HCT116 (cell line): ENCODE results near the gene UBE2Q2. TPM values are rescaled to one million over a fixed set of nuclear protein-coding genes. Genes with fewer than 3 reads are reported as not detected.

Experiments used
- ATAC-seq: fragments of 200-7000 bp; cut with Tn5 transposase; 2 replicates; pipeline ENCODE4 v1.9.1; 2020; ENCODE audit warnings: mild to moderate bottlenecking, moderate library complexity
- BruUV-seq: library from RNA; stranded (reverse); fragments of 400-500 nt; replicated peaks from 2 replicates; lab custom pipeline; 2021; lab: Mats Ljungman, UMichigan
- CTCF ChIA-PET: fragments of 300-600 bp; sonication (Branson Sonifier 250); formaldehyde crosslinking; loops from one replicate; lab custom pipeline; 2021; ENCODE audit warnings: antibody characterized with exemption; lab: Charles Lee
- POLR2A ChIA-PET: fragments of 300-600, 350-600 bp; sonication (Branson Sonifier 250); formaldehyde crosslinking; loops from one replicate; lab custom pipeline; 2021; ENCODE audit warnings: antibody characterized with exemption; lab: Charles Lee
- RAD21 ChIA-PET, 2 experiments: fragments of 300-600 bp; sonication (Branson Sonifier 250); formaldehyde crosslinking; loops; one replicate each; lab custom pipeline; 2023; ENCODE audit warnings: low total read pairs in 2 of 2; ENCODE audit not compliant: uncharacterized antibody in 2 of 2, unreplicated experiment in 2 of 2, low non-redundant PET in 1 of 2; lab: Charles Lee
- DNase-seq: peaks from one replicate; pipeline ENCODE4 v3.0.0-alpha.2; 2010; ENCODE audit warnings: low read depth, low spot score
- H2AFZ ChIP-seq: fragments of 200-600 bp; shearing (Covaris generic), sonication (generic); 2 replicates; pipeline ENCODE4 v1.6.1; 2017; ENCODE audit warnings: low read depth, mixed run types, mixed read lengths, antibody characterized with exemption, low read length; ENCODE audit not compliant: poor library complexity, severe bottlenecking
- H3K27ac ChIP-seq: 2 replicates; pipeline ENCODE4 v1.5.1; 2012; ENCODE audit warnings: low read depth, low read length
- H3K27me3 ChIP-seq: fragments of 200-600 bp; sonication (generic); 2 replicates; pipeline ENCODE4 v1.6.1; 2016; ENCODE audit warnings: mixed run types, low read length, mixed read lengths; ENCODE audit not compliant: insufficient read depth
- H3K36me3 ChIP-seq, 2 experiments: fragments of 200-500 bp in 1 of 2; fragments of 200-600 bp in 1 of 2; sonication (Bioruptor generic) in 1 of 2; sonication (generic) in 1 of 2; 2 replicates each; pipeline versions ENCODE4 v1.5.1 to v1.6.1; 2014 to 2016; ENCODE audit warnings: low read length in 2 of 2, inconsistent platforms in 1 of 2, mixed read lengths in 1 of 2, mixed run types in 1 of 2; ENCODE audit not compliant: insufficient read depth in 2 of 2, control insufficient read depth in 1 of 2
- H3K4me1 ChIP-seq, 2 experiments: fragments of 200-600 bp in 1 of 2; sonication (generic) in 1 of 2; 2 replicates each; pipeline versions ENCODE4 v1.5.1 to v1.6.1; 2012 to 2017; ENCODE audit warnings: low read length in 2 of 2, inconsistent platforms in 1 of 2, mild to moderate bottlenecking in 1 of 2, mixed read lengths in 1 of 2, mixed run types in 1 of 2, moderate library complexity in 1 of 2; ENCODE audit not compliant: insufficient read depth in 2 of 2, control insufficient read depth in 1 of 2
- H3K4me2 ChIP-seq: fragments of 200-600 bp; sonication (generic); 2 replicates; pipeline ENCODE4 v1.6.1; 2017; ENCODE audit warnings: mixed run types, low read length, mixed read lengths
- H3K4me3 ChIP-seq, 2 experiments: fragments of 200-600 bp in 1 of 2; sonication (generic) in 1 of 2; replicated peaks in 1 of 2; 2 replicates each; pipeline ENCODE4 v1.5.1; 2011 to 2016; ENCODE audit warnings: low read length in 2 of 2, control low read depth in 1 of 2, low read depth in 1 of 2, mild to moderate bottlenecking in 1 of 2, mixed read lengths in 1 of 2, mixed run types in 1 of 2
- H3K79me2 ChIP-seq: fragments of 200-600 bp; sonication (generic); 2 replicates; pipeline ENCODE4 v1.6.1; 2017; ENCODE audit warnings: mild to moderate bottlenecking, mixed run types, low read length, moderate library complexity, mixed read lengths; ENCODE audit not compliant: insufficient read depth
- H3K9ac ChIP-seq: fragments of 200-600 bp; sonication (generic); 2 replicates; pipeline ENCODE4 v1.6.1; 2016; ENCODE audit warnings: low read length, mixed read lengths
- H3K9me2 ChIP-seq: fragments of 200-600 bp; sonication (generic), shearing (Covaris generic); 2 replicates; pipeline ENCODE4 v1.6.1; 2017; ENCODE audit warnings: mixed run types, mild to moderate bottlenecking, moderate library complexity; ENCODE audit not compliant: insufficient read depth
- H3K9me3 ChIP-seq, 2 experiments: fragments of 200-500 bp in 1 of 2; fragments of 200-600 bp in 1 of 2; sonication (Bioruptor generic) in 1 of 2; sonication (generic) in 1 of 2; 2 replicates each; pipeline ENCODE4 v1.6.1; 2014 to 2017; ENCODE audit warnings: low read length in 2 of 2, mixed read lengths in 2 of 2, inconsistent platforms in 1 of 2, low read depth in 1 of 2, mild to moderate bottlenecking in 1 of 2, mixed run types in 1 of 2, moderate library complexity in 1 of 2; ENCODE audit not compliant: control insufficient read depth in 1 of 2, insufficient read depth in 1 of 2
- H4K20me1 ChIP-seq: fragments of 200-600 bp; sonication (generic), shearing (Covaris generic); 2 replicates; pipeline ENCODE4 v1.6.1; 2017; ENCODE audit warnings: mixed run types, mild to moderate bottlenecking, moderate library complexity; ENCODE audit not compliant: insufficient read depth
- ATF3 ChIP-seq: IDR thresholded peaks from 2 replicates; pipeline ENCODE4 v1.6.1; 2012
- CBX3 ChIP-seq: IDR thresholded peaks from 2 replicates; pipeline ENCODE4 v1.6.1; 2012; ENCODE audit warnings: low read depth
- CEBPB ChIP-seq: IDR thresholded peaks from 2 replicates; pipeline ENCODE4 v1.6.1; 2012; ENCODE audit warnings: low read depth
- CTCF ChIP-seq, 3 experiments: fragments of 200-600 bp in 1 of 3; sonication (generic) in 1 of 3; IDR thresholded peaks in 2 of 3; conservative IDR thresholded peaks in 1 of 3; 2 replicates each; pipeline ENCODE4 v1.5.1; 2012 to 2017; ENCODE audit warnings: low read depth in 2 of 3, low read length in 2 of 3, antibody characterized with exemption in 1 of 3, borderline replicate concordance in 1 of 3, control low read depth in 1 of 3, mild to moderate bottlenecking in 1 of 3, mixed read lengths in 1 of 3, mixed run types in 1 of 3, moderate library complexity in 1 of 3; ENCODE audit not compliant: insufficient read depth in 1 of 3
- ELF1 ChIP-seq: IDR thresholded peaks from 2 replicates; pipeline ENCODE4 v1.6.1; 2012; ENCODE audit warnings: low read depth, borderline replicate concordance
- EZH2 ChIP-seq: fragments of 200-600 bp; sonication (generic); IDR thresholded peaks from 2 replicates; pipeline ENCODE4 v1.6.1; 2017; ENCODE audit warnings: antibody characterized with exemption, mixed run types
- FOSL1 ChIP-seq: IDR thresholded peaks from 2 replicates; pipeline ENCODE4 v1.6.1; 2012; ENCODE audit warnings: low read depth
- MAX ChIP-seq: IDR thresholded peaks from 2 replicates; pipeline ENCODE4 v1.6.1; 2012
- POLR2AphosphoS5 ChIP-seq: IDR thresholded peaks from 2 replicates; pipeline ENCODE4 v1.6.1; 2011; ENCODE audit warnings: mild to moderate bottlenecking, low read depth, low read length, moderate library complexity
- RAD21 ChIP-seq: IDR thresholded peaks from 2 replicates; pipeline ENCODE4 v1.6.1; 2012; ENCODE audit warnings: low read depth, mild to moderate bottlenecking
- SIN3A ChIP-seq: IDR thresholded peaks from 2 replicates; pipeline ENCODE4 v1.6.1; 2012; ENCODE audit warnings: low read depth
- SP1 ChIP-seq: IDR thresholded peaks from 2 replicates; pipeline ENCODE4 v1.6.1; 2012; ENCODE audit warnings: low read depth
- SRF ChIP-seq: IDR thresholded peaks from 2 replicates; pipeline ENCODE4 v1.6.1; 2012; ENCODE audit warnings: low read depth
- TCF7L2 ChIP-seq: IDR thresholded peaks from 2 replicates; pipeline ENCODE4 v1.7.0; 2011; ENCODE audit warnings: borderline replicate concordance, inconsistent platforms; ENCODE audit not compliant: insufficient read depth, insufficient read length; ENCODE audit errors: extremely low read depth
- ZBTB33 ChIP-seq: IDR thresholded peaks from 2 replicates; pipeline ENCODE4 v1.6.1; 2011; ENCODE audit warnings: mild to moderate bottlenecking, low read length, moderate library complexity; ENCODE audit not compliant: insufficient replicate concordance; ENCODE audit errors: extremely low read depth
- ZFX ChIP-seq: fragments of 450-650 bp; IDR thresholded peaks from 2 replicates; pipeline ENCODE4 v1.6.1; 2017
- intact Hi-C: fragments of 100-400 bp; cut with micrococcal nuclease; formaldehyde crosslinking; loops from 2 replicates; pipeline ENCODE4 v1.10.0; 2022
- total RNA-seq: library from RNA; stranded (reverse); gene quantifications from one replicate; pipeline ENCODE4 v1.2.1, GENCODE V29; 2021; ENCODE audit not compliant: unreplicated experiment

UBE2Q2 gene
- total RNA-seq, 1 experiment from 2014 or later = 12.3 TPM

- ATAC-seq = no peak
- no peak overlapping the region for H3K4me2 ChIP-seq
- no peak overlapping the region for H3K4me3 ChIP-seq
- H3K27me3 ChIP-seq = no peaks in the 10 kb centered on the region
- intact Hi-C loops = no loop called here
- no TSS peak for BruUV-seq
- ChIA-PET POLR2A (no interaction called here), CTCF (interaction anchor here (0.5 to 3.0 kb wide), 3 partner anchors 10 to 208 kb away, joined by 3 to 12 read pairs (median 10); no protein-coding TSS in a partner anchor), RAD21 (no interaction called here)
- H3K9ac ChIP-seq = no peak overlapping the region
- H4K20me1 ChIP-seq = peaks cover 6% of the 10 kb centered on the region; the same call in 1 of the 2 replicates
- no peaks in the 10 kb centered on the region for H3K9me2 ChIP-seq
- no peak overlapping the region for H3K27ac ChIP-seq
- no peaks in the 10 kb centered on the region for H3K4me1 ChIP-seq
- TF ChIP-seq SP1 = no peak
- no peak for TF ChIP-seq ELF1
- TF ChIP-seq FOSL1 = no peak
- no peak for TF ChIP-seq CEBPB
- no peak for TF ChIP-seq POLR2AphosphoS5
- TF ChIP-seq RAD21 = no peak
- H3K9me3 ChIP-seq = no peaks in the 10 kb centered on the region
- H3K36me3 ChIP-seq = peaks cover 20 to 41% of the 10 kb centered on the region in 2 experiments; a peak in 3 of 4 replicates
- no peak for DNase-seq
- H2AFZ ChIP-seq = no peak overlapping the region
- peaks cover 56% of the 10 kb centered on the region for H3K79me2 ChIP-seq
Measured at GRCh38 chr15:75930866-75931265, 87.6 kb downstream of the UBE2Q2 start.

- TF ChIP-seq FOSL1 (no peak), TCF7L2 (no peak), ATF3 (no peak), RAD21 (no peak), MAX (no peak), CBX3 (no peak), ZBTB33 (no peak), ZFX (no peak), SRF (no peak), ELF1 (no peak), EZH2 (no peak), POLR2AphosphoS5 (no peak), CEBPB (no peak), SIN3A (no peak), CTCF (IDR thresholded peaks at IDR 0.05 in 2 of 3, conservative IDR thresholded peaks at IDR 0.05 in 1 of 3; ENCODE audit: borderline replicate concordance in 1 of 3, insufficient read depth in 1 of 3, low read depth in 2 of 3, low read length in 2 of 3) (no peak)
- DNase-seq (no peak), ATAC-seq (no peak)
- Histone ChIP-seq H4K20me1 (no peaks in the 10 kb centered on the region), H3K4me1 (no peaks in the 10 kb centered on the region), H3K27ac (no peak overlapping the region), H3K9ac (no peak overlapping the region), H3K36me3 (peaks cover 1 to 12% of the 10 kb centered on the region in 2 experiments; a peak in 1 of 4 replicates), H3K27me3 (no peaks in the 10 kb centered on the region), H3K9me3 (no peaks in the 10 kb centered on the region), H3K4me2 (no peak overlapping the region), H2AFZ (no peak overlapping the region), H3K9me2 (no peaks in the 10 kb centered on the region), H3K79me2 (no peaks in the 10 kb centered on the region), H3K4me3 (no peak overlapping the region)
- ChIA-PET CTCF (interaction anchor here (1.2 kb wide), 1 partner anchor 133 kb away, joined by 3 read pairs; no protein-coding TSS in a partner anchor), RAD21 (no interaction called here), POLR2A (no interaction called here)
- no TSS peak for BruUV-seq
- intact Hi-C loops = no loop called here
Measured at GRCh38 chr15:75942464-75942863, 99.2 kb downstream of the UBE2Q2 start.
